HepG2 (cell line): Measurements from ENCODE around the gene RPS19BP1. TPM values are rescaled to one million over a fixed set of nuclear protein-coding genes. Genes with fewer than 3 reads are reported as not detected.

Experiments
- HCFC1 ChIP-seq: fragments of 150-350 bp; IDR thresholded peaks from 2 replicates; pipeline ENCODE4 v1.6.1; 2014; ENCODE audit warnings: low read depth, low read length
- HDAC2 ChIP-seq: sonication (generic); formaldehyde crosslinking; IDR thresholded peaks from 2 replicates; pipeline ENCODE4 v1.4.0; 2020; ENCODE audit warnings: missing genetic modification reagents
- ISL2 ChIP-seq: sonication (generic); formaldehyde crosslinking; IDR thresholded peaks from 2 replicates; pipeline ENCODE4 v1.5.0; 2020; ENCODE audit warnings: missing genetic modification reagents
- MTF1 ChIP-seq: sonication (generic); formaldehyde crosslinking; IDR thresholded peaks from 2 replicates; pipeline ENCODE4 v1.5.0; 2020; ENCODE audit warnings: missing genetic modification reagents
- NAIF1 ChIP-seq: sonication (generic); formaldehyde crosslinking; IDR thresholded peaks from 2 replicates; pipeline ENCODE4 v1.5.0; 2020; ENCODE audit warnings: mild to moderate bottlenecking, missing genetic modification reagents, borderline replicate concordance
- NR2F1 ChIP-seq, 2 experiments: fragments of 450-650 bp in 1 of 2; formaldehyde crosslinking in 1 of 2; IDR thresholded peaks; 2 replicates each; pipeline versions ENCODE4 v1.5.0 to v1.6.1; 2016 to 2020; ENCODE audit warnings: mild to moderate bottlenecking in 1 of 2, missing compliant biosample characterization in 1 of 2, missing genetic modification reagents in 1 of 2, moderate library complexity in 1 of 2
- PLRG1 ChIP-seq: fragments of 450-650 bp; conservative IDR thresholded peaks from 2 replicates; pipeline ENCODE4 v1.6.1; 2016
- SRSF9 ChIP-seq: fragments of 200-400 bp; formaldehyde crosslinking; IDR thresholded peaks from 2 replicates; pipeline ENCODE4 v1.6.1; 2018; ENCODE audit warnings: borderline replicate concordance, mild to moderate bottlenecking, low read depth, low read length; ENCODE audit not compliant: insufficient read depth, poor library complexity, severe bottlenecking
- SSRP1 ChIP-seq: IDR thresholded peaks from 2 replicates; pipeline ENCODE4 v1.6.1; 2016; ENCODE audit warnings: control low read depth
- ZNF335 ChIP-seq: sonication (generic); formaldehyde crosslinking; IDR thresholded peaks from 2 replicates; pipeline ENCODE4 v1.4.0; 2020; ENCODE audit warnings: missing genetic modification reagents
- ZNF572 ChIP-seq: sonication (generic); formaldehyde crosslinking; IDR thresholded peaks from 2 replicates; pipeline ENCODE4 v1.5.1; 2020; ENCODE audit warnings: mild to moderate bottlenecking, missing genetic modification reagents
- ZNF777 ChIP-seq: sonication (generic); formaldehyde crosslinking; IDR thresholded peaks from 2 replicates; pipeline ENCODE4 v1.4.0; 2020; ENCODE audit warnings: missing genetic modification reagents
- polyA plus RNA-seq, 8 experiments: library from polyadenylated mRNA; depleted of rRNA in 3 of 8; stranded (reverse) in 7 of 8; unstranded in 1 of 8; fragments of >200 nt; fragmentation: Illumina TruSeq in 4 of 8; extraction: Trizol in 4 of 8; gene quantifications; 2 replicates each; pipeline versions ENCODE4 v1.2.1 to v1.2.3, GENCODE V29; 2011 to 2016; ENCODE audit warnings: low read depth in 4 of 8, missing spikeins in 1 of 8, mixed read lengths in 1 of 8; ENCODE audit not compliant: insufficient read depth in 1 of 8
- total RNA-seq, 5 experiments: library from RNA; depleted of rRNA; stranded (reverse); fragments of >200 nt; fragmentation: Illumina TruSeq; extraction: Trizol; gene quantifications; 2 replicates each; pipeline ENCODE4 v1.2.3, GENCODE V29; 2016; ENCODE audit warnings: low read depth in 1 of 5
- TF ChIP-seq, protein P1 (sequence below): IDR thresholded peaks from 2 replicates; pipeline ENCODE4 v1.4.0; 2020; ENCODE audit warnings: mild to moderate bottlenecking, missing genetic modification reagents
- TF ChIP-seq, protein P2 (sequence below): sonication (generic); formaldehyde crosslinking; IDR thresholded peaks from 2 replicates; pipeline ENCODE4 v1.4.0; 2020; ENCODE audit warnings: missing genetic modification reagents
- TF ChIP-seq, protein P3 (sequence below): sonication (generic); formaldehyde crosslinking; IDR thresholded peaks from 2 replicates; pipeline ENCODE4 v1.8.1; 2023; ENCODE audit warnings: missing genetic modification reagents, inconsistent platforms, borderline replicate concordance
- TF ChIP-seq, protein P4 (sequence below): IDR thresholded peaks from 2 replicates; pipeline ENCODE4 v1.6.1; 2016
- TF ChIP-seq, protein P5 (sequence below): sonication (generic); formaldehyde crosslinking; IDR thresholded peaks from 2 replicates; pipeline ENCODE4 v1.8.1; 2022; ENCODE audit warnings: low read depth, mild to moderate bottlenecking, missing genetic modification reagents

The RPS19BP1 gene
- total and polyA plus RNA-seq, 2 of the 13 experiments (the other 11 are each of a cell fraction or from before 2014, with no cell fraction given): 44.3 to 81.3 TPM

DNA sequence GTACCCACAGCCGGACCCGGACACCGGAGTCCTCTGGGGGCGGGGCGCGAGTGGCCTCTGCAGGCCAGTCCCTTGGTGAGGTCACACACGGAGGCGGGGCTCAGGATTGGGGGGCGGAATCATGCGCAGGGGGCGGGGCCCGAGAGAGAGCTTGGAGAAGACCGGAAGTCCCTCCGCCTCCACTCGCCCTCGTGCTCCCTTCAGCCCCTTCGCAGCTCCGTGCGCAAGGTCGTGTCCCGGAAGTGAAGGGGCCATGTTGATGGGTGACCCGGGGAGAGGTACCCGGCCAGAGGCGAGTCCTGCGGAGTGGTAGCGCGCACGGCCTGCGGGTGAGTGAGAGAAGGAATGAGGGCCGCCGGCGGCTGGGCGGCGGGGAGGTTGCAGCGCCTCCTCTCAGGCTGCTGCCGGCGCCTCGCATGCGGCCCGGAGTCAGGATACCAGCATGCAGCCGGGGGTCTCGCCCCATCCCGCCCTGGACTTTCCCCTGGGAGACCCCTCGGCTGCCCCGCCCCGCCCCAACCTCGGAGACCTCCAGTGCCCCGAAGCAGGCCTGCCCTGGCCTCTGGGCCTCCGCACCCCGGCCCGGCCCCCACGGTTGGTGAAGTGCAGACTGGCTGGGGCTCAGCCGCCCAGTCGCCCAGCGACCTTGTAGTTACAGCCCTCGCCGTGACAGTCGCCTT, 30.3 kb downstream of the RPS19BP1 start, which contains the start of gene MIEF1 (continued):
- TF ChIP-seq PLRG1 (no peak), NAIF1 (peak; percentile 68; the same call in 1 of the 2 replicates), NR2F1 (CRISPR knock-in tag; IDR thresholded peaks at IDR 0.05) (peak in 1 of 2 experiments; percentile 6; a peak in 1 of 4 replicates), ZNF777 (no peak), SRSF9 (no peak), MTF1 (CRISPR knock-in tag) (peak; percentile 44; the same call in 1 of the 2 replicates), ISL2 (CRISPR knock-in tag) (peak; percentile 56; the same call in 1 of the 2 replicates), ZNF572 (0 out of 2 replicates have a peak, but pooled peaks have one; percentile 51), SSRP1 (CRISPR knock-in tag) (no peak), HCFC1 (peak; percentile 57), HDAC2 (CRISPR knock-in tag) (peak; percentile 65; the same call in 1 of the 2 replicates), ZNF335 (CRISPR knock-in tag) (peak; percentile 62; the same call in 1 of the 2 replicates)
- TF ChIP-seq, protein P1, sequence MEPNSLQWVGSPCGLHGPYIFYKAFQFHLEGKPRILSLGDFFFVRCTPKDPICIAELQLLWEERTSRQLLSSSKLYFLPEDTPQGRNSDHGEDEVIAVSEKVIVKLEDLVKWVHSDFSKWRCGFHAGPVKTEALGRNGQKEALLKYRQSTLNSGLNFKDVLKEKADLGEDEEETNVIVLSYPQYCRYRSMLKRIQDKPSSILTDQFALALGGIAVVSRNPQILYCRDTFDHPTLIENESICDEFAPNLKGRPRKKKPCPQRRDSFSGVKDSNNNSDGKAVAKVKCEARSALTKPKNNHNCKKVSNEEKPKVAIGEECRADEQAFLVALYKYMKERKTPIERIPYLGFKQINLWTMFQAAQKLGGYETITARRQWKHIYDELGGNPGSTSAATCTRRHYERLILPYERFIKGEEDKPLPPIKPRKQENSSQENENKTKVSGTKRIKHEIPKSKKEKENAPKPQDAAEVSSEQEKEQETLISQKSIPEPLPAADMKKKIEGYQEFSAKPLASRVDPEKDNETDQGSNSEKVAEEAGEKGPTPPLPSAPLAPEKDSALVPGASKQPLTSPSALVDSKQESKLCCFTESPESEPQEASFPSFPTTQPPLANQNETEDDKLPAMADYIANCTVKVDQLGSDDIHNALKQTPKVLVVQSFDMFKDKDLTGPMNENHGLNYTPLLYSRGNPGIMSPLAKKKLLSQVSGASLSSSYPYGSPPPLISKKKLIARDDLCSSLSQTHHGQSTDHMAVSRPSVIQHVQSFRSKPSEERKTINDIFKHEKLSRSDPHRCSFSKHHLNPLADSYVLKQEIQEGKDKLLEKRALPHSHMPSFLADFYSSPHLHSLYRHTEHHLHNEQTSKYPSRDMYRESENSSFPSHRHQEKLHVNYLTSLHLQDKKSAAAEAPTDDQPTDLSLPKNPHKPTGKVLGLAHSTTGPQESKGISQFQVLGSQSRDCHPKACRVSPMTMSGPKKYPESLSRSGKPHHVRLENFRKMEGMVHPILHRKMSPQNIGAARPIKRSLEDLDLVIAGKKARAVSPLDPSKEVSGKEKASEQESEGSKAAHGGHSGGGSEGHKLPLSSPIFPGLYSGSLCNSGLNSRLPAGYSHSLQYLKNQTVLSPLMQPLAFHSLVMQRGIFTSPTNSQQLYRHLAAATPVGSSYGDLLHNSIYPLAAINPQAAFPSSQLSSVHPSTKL: peak; percentile 37; the same call in 1 of the 2 replicates
- TF ChIP-seq, protein P2, sequence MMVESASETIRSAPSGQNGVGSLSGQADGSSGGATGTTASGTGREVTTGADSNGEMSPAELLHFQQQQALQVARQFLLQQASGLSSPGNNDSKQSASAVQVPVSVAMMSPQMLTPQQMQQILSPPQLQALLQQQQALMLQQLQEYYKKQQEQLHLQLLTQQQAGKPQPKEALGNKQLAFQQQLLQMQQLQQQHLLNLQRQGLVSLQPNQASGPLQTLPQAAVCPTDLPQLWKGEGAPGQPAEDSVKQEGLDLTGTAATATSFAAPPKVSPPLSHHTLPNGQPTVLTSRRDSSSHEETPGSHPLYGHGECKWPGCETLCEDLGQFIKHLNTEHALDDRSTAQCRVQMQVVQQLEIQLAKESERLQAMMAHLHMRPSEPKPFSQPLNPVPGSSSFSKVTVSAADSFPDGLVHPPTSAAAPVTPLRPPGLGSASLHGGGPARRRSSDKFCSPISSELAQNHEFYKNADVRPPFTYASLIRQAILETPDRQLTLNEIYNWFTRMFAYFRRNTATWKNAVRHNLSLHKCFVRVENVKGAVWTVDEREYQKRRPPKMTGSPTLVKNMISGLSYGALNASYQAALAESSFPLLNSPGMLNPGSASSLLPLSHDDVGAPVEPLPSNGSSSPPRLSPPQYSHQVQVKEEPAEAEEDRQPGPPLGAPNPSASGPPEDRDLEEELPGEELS (CRISPR knock-in tag): peak; percentile 31
- TF ChIP-seq, protein P3, sequence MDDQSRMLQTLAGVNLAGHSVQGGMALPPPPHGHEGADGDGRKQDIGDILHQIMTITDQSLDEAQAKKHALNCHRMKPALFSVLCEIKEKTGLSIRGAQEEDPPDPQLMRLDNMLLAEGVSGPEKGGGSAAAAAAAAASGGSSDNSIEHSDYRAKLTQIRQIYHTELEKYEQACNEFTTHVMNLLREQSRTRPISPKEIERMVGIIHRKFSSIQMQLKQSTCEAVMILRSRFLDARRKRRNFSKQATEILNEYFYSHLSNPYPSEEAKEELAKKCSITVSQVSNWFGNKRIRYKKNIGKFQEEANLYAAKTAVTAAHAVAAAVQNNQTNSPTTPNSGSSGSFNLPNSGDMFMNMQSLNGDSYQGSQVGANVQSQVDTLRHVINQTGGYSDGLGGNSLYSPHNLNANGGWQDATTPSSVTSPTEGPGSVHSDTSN: no peak
- TF ChIP-seq, protein P4, sequence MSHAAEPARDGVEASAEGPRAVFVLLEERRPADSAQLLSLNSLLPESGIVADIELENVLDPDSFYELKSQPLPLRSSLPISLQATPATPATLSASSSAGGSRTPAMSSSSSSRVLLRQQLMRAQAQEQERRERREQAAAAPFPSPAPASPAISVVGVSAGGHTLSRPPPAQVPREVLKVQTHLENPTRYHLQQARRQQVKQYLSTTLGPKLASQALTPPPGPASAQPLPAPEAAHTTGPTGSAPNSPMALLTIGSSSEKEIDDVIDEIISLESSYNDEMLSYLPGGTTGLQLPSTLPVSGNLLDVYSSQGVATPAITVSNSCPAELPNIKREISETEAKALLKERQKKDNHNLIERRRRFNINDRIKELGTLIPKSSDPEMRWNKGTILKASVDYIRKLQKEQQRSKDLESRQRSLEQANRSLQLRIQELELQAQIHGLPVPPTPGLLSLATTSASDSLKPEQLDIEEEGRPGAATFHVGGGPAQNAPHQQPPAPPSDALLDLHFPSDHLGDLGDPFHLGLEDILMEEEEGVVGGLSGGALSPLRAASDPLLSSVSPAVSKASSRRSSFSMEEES (CRISPR knock-in tag): peak; percentile 92
- TF ChIP-seq, protein P5, sequence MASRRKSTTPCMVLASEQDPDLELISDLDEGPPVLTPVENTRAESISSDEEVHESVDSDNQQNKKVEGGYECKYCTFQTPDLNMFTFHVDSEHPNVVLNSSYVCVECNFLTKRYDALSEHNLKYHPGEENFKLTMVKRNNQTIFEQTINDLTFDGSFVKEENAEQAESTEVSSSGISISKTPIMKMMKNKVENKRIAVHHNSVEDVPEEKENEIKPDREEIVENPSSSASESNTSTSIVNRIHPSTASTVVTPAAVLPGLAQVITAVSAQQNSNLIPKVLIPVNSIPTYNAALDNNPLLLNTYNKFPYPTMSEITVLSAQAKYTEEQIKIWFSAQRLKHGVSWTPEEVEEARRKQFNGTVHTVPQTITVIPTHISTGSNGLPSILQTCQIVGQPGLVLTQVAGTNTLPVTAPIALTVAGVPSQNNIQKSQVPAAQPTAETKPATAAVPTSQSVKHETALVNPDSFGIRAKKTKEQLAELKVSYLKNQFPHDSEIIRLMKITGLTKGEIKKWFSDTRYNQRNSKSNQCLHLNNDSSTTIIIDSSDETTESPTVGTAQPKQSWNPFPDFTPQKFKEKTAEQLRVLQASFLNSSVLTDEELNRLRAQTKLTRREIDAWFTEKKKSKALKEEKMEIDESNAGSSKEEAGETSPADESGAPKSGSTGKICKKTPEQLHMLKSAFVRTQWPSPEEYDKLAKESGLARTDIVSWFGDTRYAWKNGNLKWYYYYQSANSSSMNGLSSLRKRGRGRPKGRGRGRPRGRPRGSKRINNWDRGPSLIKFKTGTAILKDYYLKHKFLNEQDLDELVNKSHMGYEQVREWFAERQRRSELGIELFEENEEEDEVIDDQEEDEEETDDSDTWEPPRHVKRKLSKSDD: no peak
